CD4-positive, alpha-beta T cell treated with Interleukin-10 for 1 hour (primary cell): ENCODE measurements around the gene RAB28.

Experiments
- DNase-seq: peaks from one replicate; pipeline ENCODE4 v3.0.0-alpha.2; 2020

Gene RAB28

DNA sequence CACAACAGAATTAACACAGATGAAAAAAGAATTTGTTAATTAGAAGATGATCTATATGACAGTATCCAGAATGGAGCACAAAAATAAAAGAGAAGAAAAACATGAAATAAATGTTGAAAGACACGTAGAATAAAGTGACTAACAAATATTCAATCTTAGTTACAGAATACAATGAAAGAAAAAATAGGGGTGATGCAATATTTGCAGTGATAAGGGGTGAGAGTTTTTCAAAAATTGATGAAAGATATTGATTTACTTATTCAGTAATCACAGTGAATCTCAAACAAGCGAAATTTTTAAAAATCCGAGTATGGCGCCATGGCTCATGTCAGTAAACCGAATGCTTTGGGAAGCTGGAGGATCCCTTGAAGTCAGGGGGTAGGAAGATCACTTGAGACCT is 20.2 kb upstream of the RAB28 start:
- DNase-seq = no peak

DNA sequence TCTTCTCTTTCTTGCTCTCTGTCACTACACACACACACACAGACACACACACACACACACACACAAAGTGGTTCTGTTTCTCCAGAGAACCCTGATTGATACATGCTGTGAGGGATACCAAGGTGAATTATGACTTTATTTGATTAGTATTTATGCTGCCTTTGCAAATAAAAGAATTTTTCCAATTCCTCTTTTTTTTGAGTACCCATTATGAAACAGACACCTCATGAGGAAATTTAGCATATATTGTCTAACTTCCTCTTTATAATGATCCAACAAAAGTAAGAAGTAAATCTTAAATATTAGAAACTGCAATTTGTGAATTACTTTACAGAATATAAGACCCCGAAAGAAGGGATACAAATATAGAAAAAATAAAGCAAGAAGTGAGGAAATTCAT is 14.3 kb upstream of the RAB28 start:
- DNase-seq = no peak

DNA sequence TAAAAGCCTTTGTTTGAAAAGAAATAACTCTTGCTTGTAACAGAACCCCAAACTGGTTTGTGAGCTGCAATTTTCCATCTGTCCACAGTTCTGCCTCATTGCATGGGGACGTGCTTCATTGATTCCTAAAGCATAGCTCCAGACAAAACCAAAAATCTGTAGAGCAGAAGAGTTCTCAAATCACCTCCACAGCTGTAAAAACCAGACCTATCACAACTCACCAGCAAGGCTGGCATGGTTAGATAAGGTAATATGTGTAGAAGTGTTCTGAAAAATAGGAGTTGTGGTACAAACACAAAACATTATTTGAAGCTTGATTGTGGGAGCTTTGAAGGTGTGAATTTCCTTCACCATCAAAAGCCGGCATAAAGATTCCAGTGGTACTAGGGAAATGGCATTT is 12.5 kb upstream of the RAB28 start:
- no peak for DNase-seq

DNA sequence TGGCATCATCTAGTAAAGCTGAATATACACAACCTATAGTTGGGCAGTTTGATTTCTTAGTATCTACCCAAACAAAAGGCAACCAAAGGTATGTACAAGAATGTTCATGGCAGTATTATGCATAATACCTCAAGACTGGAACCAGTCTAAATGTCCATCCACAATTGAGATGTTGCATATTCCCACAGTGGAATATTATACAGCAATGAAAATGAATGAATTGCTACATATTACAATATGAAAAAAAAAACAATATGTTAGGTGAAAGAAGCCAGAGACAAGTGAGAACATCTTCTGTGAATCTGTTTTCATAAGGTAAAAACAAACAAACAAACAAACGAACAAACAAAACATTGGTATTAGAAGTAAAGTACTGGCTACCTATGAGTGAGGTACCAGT is 11.6 kb upstream of the RAB28 start:
- DNase-seq = no peak

DNA sequence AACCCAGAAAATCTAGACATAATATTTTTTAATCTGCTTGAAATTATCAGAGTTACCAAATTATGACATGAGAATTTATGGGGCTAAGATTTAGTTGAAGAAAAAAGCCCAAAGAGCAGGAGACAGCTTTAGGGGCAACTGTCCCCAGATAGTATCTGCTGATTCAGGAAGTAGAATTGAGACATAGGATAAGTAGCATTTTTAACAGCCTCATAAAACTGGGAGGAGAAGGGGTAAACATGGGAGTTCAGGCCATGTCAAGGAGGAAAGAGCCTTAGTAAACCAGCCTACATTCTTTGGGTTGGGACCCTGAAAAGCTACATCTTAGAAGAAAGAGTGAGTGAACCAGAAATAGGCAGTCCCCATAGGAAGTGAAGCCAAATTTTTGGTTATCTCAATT is 9.7 kb upstream of the RAB28 start:
- DNase-seq = no peak

DNA sequence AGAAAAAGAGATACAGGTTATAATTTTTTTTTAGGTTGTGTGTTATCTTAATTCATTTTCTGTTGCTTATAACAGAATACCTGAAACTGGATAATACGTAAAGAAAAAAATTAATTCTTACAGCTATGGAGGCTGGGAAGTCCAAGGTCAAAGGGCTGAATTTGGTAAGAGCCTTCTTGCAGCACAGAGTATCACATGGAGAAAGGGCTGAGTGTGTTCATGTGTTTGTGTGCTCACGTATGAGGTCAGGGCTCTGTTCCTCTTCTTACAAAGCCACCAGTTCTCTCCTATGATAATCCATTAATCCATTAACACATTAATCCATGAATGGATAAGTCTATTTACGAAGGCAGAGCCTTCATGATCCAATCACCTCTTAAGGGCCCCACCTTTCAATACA is 8.6 kb upstream of the RAB28 start:
- DNase-seq = no peak

DNA sequence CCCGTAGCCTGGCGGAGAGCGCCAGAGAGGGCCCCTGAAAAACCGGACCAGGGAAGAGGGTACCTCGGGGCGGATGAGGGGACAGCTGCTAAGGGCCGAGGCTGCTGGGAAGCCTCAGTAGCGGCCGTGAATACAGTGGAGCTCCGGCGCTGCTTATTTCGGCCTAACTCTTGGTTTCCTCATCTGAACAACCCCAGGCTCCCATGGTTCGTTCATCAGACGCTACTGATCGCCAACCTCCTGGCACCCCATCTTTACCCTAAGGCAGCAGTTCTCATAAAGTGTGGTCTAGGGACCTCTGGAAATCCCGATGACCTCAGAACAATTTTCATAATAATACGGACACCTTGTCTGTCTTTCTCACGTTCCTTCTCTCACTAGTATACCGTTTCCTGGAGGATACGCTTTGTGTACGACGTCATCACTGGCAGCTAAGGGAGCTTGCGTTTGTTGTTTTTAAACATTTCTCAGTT is 645 bp upstream of the RAB28 start:
- peak; percentile 73 for DNase-seq

DNA sequence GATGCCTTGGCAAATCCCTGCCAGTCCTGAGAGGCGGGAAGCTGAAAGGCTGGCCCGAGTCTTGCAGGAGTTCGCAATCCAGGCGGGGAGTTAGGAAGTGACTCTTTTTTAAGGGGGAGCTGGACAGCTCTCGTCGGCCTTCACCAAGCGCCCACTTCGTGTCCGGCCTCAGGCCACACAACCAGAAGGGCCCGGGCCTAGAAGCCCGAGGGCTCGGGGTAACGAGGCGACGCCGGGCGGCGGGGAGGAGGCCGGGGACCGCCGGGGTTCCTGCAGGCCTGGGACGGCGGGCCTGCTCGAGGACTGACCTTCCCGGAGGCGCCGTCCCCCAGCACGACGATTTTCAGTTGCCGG is 395 bp downstream of the RAB28 start:
- DNase-seq = peak; percentile 27

DNA sequence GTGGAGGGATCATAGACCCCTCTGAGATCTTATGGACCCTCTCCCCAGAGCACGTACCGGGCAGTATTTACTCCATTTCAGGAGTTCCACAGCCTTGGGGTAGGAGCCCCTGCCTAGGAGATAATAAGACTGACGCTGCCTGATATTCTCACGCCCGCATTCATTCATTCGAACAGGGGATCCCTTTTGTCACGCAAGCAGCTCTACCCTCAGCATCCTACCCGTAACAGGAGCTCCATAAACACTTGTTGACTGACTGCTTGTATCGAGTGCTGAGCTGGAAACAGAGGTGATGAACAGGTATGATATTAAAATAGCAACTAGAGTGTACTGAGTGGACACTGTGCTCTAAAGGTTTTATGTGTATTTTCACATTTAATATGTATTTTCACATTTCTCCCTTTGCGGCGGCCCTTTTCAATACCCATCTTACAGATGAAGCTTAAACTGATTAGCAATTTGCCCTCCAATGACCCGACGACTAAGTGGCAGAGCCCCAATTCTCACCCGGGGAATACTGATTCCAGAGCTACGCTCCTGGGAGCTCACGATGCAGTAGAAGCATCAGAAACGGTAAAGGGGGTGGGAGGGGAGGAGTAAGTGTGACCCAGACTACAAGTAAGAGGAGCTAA is 888 bp downstream of the RAB28 start:
- DNase-seq = no peak

DNA sequence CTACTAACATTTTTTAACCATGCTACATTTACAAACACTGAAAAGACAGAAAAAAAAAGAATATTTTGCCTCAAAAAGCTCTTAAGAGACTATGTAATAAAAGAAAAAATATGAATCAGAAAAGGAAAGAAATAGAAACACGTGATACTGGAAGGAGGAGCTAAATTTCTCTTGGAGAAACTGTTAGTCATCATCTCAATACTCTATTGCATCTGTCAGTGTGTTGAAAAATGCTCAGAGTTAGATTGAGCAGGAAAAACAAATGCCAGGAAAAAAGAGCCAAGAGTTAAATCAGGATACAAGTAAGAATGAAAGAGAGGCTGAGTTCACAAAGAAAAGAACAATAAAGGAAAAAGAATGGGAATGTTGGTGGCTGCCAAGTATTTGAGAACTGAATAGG is 2.6 kb downstream of the RAB28 start:
- DNase-seq = no peak

DNA sequence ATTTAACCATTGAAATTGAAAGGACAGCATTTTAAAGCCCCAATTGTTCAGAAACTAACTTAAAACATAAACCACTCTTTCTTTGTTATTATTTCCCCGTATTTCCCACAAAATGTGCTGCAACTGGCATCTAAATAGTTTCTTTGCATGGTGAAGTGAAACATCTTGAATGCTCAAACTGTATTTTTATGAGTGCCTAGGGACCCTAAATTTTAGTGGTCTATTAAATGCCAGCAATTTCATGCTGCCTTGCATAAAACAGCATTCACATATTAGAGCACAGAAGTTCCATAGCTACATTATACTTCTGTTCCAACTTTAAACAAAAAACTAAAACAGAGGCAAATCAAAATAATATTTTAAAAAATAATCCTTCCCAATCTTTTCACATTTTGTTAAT is 5.4 kb downstream of the RAB28 start:
- no peak for DNase-seq

DNA sequence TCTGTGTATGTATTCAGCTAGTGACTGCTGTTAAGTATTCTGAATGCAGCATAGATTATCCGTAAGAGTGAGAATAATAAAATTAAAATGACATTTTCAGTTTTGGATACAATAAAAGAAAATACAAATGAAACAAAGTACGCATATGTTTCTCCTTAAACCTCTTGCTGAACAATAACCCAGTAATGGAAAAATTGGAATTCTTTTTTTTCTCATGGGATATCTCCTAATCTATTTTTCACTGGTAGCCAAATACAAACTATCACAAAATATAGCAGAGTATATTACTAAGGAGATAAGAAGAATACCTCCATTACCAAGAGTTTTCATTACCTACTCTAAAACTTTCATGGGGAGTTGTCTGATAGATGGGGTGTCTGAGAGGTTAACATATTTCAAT is 6.0 kb downstream of the RAB28 start:
- DNase-seq = no peak

DNA sequence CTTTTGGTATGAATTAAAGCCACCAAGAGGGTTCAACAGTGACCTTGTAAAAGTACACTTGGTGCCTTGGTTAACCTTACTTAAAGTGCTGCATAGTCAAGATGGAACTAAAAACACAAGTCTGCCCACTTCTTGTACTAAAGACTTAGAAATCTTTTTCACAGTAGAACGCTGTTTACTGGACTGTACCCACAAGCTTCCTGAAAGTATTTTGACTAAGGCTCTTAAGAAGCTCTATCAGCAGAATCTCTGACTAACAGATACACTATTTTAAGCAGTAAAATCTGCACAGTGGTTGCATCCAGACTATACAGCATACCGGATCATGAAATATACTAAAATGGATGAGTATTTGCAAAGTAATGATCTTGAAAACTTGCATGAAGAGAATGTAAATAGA is 7.2 kb downstream of the RAB28 start:
- DNase-seq = no peak

DNA sequence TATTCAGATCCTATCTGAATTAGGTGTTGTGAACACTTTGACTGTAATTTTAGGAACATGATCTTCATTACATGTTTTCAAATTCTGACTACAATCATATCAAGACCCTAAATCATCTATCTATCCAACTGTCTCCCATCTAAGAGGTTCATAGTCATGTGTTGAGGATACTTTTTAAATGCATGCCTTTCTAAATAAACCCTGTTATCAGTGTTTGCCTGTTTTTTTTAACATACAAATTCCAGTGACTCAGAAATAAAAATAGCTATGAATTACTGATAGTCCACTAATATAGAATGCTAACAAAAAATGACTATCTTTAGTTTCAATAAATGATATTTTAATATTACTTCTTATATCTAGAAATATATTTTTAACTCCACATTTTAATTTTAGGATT is 8.0 kb downstream of the RAB28 start:
- no peak for DNase-seq

DNA sequence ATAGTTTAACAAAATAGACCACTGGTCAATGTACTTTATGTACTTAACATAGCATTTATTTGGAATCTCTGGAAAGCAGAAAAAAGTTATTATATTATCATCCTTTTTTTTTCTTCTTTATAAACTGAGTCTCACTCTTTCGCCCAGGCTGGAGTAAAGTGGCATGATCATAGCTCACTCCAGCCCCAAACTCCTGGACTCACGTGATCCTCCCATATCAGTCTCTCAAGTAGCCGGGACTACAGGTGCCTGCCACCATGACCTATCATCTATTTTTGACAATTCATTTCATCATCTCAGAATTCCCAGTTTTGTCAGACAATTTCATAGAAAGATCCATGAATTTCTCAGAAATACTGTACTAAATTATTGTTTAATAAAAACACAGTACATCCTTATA is 12.7 kb downstream of the RAB28 start:
- DNase-seq = no peak

DNA sequence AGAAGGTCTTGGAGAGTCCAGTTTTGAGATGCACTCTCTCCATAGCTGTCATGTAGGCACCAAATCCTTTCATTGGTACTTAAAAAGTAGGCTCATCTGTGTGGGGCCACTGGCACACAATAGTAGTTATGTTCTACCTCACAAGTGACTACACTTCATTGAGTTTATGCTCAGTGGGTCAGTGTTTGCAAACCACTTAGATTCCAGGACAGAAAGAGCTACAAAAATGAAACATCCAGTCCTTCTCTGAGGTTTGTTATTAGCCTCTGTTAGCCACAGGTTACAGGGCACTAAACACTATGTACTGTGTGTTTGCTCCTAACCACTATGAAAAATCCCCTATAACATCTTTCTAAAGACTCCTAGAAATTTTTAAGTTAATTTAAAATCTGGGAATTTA is 13.8 kb downstream of the RAB28 start:
- no peak for DNase-seq

DNA sequence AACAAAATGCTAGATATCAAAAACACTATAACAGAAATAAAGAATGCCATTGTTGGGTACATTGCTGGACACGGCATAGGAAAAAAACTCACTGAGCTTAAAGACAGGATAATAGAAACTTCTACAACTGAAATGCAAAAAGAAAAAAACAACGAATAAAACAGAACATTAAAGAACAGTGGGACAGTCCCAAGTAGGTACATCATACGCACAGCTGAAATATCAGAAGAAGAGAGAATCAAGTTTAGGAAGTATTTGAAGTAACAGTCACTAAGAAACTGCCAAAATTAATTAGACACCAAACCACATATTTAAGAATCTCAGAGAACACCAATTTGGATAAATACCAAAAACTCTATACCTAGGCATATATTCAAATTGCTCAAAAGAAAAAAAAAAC is 19.2 kb downstream of the RAB28 start:
- no peak for DNase-seq

DNA sequence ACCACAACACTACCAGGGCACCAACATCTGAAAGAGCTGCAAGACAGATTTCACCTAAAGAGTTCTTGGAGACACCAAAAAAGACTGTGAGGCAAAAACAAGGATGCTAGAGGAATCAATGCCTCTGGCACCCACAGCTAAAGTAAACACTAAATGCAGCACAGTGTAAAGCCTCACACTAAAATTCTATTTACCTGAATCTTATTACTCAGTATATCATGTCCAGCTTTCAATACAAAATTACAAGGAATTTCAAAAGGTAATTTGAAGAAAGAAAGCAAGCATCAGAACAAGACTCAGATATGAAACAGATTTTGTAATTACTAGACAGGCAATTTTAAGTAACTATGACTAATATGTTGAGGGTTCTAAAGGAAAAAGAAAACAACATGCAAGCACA is 19.6 kb downstream of the RAB28 start:
- no peak for DNase-seq

DNA sequence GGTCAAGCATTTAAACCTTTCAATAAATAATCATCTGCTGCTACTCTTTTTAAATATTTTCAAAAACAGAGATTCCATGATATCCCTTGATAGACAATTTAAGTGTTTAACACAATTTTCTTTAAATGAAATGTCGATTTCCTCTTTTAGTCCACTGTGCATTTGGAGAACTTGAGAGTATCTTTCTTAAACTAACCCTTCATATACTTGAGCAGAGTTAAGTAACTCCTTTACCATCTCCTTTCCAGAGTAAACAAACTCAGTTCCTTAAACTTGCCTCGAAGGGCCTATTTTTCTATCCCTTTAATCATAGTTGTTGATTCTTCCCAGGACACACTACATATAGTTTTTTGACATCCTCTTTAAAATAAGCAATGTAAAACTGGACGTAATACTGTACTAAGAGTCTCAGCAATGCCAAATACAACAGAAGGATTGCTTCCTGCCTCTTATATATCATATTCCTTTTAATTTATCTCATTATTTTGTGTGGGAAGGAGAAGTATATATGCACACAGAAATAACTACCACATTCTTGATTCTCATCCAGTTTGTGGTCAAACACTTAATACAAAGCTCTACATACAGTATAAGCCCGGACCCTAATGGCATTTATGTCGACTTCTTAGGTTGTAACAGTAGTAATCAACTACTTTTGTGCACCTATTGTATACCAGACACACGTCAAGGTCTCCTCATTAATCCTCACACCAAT is 22.8 kb downstream of the RAB28 start:
- no peak for DNase-seq

DNA sequence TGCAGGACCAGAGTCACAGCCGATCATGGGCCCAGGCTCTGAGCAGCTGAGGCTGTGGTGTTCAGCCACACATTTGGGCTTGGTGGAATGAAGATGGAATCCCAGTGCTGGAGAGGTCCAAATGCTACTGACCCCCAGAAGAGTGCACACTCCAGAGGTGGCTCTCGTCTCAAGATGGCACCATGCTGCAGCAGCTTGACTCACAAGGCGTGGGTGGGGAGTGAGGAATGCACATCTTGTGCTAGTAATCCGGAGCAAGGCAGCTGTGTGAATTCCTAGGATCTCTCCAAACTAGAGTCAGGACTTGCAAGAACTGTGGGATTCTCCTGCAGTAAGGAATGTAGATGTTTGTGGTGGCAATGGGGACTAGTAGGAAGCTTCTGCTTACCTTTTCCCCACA is 28.7 kb downstream of the RAB28 start:
- DNase-seq = no peak

DNA sequence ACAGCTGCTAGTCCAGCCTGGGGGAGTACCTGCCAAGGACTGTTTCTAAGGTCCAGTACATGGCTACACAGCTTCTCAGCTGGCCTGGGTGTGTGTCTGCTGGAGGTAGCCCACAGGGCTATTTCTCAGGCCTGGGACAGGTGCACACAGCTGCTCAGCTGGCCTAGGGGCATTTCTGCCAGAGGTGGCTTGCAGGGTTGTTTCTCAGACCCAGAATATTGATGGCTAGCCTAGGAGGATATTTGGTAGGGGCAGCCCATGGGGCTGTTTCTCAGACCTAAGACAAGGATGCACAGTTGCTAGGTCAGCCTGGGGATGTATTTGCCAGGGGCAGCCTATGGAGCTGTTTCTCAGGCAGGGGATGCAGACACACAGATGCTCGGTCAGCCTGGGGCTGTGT is 29.4 kb downstream of the RAB28 start:
- no peak for DNase-seq

DNA sequence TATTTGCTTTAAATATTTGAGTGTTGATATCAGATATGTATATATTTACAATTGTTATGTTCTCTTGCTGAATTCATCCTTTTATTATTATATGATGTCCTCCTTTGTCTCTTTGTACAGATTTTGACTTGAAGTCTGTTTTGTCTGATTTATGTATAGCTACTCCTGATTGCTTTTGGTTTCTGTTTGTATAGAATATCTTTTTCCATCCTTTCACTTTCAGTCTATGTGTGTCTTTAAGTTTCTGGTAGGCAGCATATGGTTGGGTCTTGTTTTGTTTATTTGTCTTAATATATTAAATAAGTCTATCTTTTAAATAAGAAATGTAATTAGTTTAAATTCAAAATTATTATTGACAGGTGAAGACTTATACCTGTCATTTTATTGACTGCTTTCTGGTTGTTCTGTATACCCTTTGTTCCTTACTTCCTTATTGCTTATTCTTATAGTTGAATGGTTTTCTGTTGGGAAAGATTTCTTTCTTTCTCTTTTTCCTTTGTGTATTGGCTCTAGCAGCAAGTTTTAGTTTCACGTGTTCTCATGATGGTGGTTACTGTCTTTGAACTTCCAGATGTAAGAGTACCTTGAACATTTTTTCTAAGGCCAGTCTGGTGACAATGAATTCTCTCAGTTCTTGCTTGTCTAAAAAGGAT is 31.1 kb downstream of the RAB28 start:
- DNase-seq = peak; percentile 3

DNA sequence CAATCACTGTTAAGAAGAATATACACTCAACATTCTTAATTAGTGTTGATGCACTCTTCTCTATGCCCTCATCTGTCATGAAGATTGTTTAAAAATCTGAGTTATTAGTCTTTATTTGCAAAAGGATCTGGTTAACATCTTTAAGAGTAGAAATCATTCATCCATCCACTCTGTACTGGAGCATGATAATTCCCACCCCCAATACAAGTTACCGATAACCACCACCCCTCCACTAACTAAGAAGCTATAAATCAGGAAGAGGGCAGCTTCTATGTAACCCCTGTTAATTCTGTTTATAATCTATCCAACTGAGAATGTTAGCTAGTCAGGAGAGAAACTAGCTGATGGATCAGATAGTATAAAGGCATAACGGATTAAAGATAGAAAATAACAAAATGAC is 34.5 kb downstream of the RAB28 start:
- no peak for DNase-seq
